Endometrial microvascular endothelial cells (primary cell): ENCODE measurements around the gene FMN2. TPM values are rescaled to one million over a fixed set of nuclear protein-coding genes. Genes with fewer than 3 reads are reported as not detected.

Experiments
- in situ Hi-C: cut with HindIII; loops from 2 replicates; pipeline ENCODE4 v1.10.0; 2017; ENCODE audit warnings: low sequenced_read_pairs, low pct_unique_long_range_greater_than_20kb; ENCODE audit errors: inconsistent ontology term
- total RNA-seq: library from RNA; depleted of rRNA; stranded (reverse); fragments of >200 nt; gene quantifications from one replicate; pipeline ENCODE4 v1.2.3, GENCODE V29; 2015; ENCODE audit errors: inconsistent ontology term

The FMN2 gene
- total RNA-seq, 1 donor from 2014 or later = 0.93 TPM

DNA sequence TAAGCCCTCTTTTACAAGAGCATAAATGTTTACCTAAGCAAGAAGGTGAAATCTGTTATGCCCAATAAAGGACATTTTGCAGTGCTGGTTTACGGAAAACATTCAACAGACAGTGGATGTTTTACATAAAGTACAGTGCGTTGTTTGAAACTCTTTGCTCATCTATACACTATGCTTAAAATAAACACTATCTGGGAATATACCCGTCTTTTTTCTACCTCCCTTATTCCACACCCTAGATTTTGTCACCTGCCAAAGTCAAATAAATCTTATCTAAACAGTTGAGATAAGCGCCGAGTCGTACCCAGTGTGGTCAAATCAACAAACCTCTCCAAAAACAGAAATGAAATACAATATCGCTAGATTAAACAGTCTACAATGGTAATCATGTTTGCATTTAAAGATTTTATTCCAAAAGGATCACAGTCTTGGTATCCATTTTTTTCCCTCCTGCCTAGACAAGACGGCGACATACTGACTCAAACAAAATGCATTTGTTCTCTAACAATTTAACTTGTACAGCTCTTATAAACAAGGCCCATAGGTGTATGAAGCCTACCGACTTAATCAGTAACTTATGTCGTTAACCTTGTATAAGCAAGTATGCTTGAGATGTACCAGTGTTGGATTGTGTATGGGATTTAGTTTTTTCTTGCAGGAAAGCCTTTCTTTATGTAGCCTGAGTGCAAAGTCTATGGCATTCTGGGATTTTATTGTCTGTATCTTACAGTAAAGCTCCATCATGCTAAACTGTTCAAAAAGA, 189.1 kb downstream of the FMN2 start:
- in situ Hi-C loops = no loop called here

- in situ Hi-C loops = no loop called here
These were observed 190.6 kb downstream of the FMN2 start for GRCh38 chr1:240282061-240282830.

GRCh38 chr1:240284656-240285414, 193.2 kb downstream of the FMN2 start:
- in situ Hi-C loops = no loop called here

GRCh38 chr1:240285540-240285939, 193.9 kb downstream of the FMN2 start:
- in situ Hi-C loops = no loop called here

GRCh38 chr1:240287722-240288121, 196.0 kb downstream of the FMN2 start:
- in situ Hi-C loops = no loop called here

GRCh38 chr1:240293706-240294105, 202.0 kb downstream of the FMN2 start:
- in situ Hi-C loops = no loop called here

- in situ Hi-C loops = no loop called here
These were observed 202.9 kb downstream of the FMN2 start for GRCh38 chr1:240294566-240294965.

DNA sequence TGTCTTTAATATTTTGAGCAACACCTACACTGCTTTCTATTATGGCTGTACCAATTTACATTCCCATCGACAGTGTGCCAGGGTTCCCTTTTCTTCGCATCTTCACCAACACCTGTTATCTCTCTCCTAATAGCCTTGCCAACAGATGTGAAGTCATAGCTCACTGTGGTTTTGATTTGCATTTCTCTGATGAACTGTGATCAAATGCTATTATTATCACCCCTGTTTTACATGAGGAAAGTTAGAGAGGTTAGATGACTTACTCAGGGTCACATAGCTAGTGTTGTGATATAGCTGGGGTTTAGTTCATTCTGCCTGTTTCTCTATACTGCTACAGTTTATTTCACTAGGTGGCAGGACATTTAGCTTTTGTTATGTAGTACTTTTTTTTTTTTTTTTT, 204.1 kb downstream of the FMN2 start:
- in situ Hi-C loops = no loop called here

DNA sequence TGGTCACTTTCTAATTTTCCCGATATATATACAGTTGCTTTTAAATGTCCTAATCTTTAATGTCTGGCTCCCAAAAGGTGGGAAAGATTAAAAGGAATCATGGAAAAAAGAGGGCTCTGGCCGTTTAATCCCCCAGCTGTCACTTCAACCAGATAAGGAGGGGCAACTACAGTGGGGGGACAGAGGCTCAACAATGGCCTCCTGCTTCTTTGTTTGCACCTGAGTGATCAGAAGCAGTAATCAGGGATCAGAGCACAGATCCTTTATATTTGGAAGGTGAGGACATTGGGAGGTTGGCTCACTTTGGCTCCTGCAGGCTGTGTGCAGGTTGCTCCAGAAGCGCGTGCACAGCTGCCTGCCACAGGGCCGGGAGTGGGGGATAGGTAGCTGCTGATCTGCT, 212.8 kb downstream of the FMN2 start:
- in situ Hi-C loops = no loop called here

DNA sequence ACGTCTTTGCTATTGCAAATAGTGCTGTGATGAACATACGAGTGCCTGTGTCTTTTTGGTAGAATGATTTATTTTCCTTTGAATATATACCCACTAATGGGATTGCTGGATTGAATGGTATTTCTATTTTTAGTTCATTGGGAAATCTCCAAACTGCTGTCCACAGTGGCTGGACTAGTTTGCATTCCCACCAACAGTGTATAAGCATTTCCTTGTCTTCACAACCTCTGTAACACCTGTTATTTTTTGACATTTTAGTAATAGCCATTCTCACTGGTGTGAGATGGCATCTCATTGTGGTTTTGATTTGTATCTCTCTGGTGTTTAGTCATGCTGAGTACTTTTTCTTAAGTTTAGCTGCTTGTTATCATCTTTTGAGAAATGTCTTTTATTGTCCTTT, 215.0 kb downstream of the FMN2 start:
- in situ Hi-C loops = no loop called here

- in situ Hi-C loops = no loop called here
These were observed 216.4 kb downstream of the FMN2 start for GRCh38 chr1:240308096-240308495.

- in situ Hi-C loops = no loop called here
These were observed 218.1 kb downstream of the FMN2 start for GRCh38 chr1:240309769-240310168.

DNA sequence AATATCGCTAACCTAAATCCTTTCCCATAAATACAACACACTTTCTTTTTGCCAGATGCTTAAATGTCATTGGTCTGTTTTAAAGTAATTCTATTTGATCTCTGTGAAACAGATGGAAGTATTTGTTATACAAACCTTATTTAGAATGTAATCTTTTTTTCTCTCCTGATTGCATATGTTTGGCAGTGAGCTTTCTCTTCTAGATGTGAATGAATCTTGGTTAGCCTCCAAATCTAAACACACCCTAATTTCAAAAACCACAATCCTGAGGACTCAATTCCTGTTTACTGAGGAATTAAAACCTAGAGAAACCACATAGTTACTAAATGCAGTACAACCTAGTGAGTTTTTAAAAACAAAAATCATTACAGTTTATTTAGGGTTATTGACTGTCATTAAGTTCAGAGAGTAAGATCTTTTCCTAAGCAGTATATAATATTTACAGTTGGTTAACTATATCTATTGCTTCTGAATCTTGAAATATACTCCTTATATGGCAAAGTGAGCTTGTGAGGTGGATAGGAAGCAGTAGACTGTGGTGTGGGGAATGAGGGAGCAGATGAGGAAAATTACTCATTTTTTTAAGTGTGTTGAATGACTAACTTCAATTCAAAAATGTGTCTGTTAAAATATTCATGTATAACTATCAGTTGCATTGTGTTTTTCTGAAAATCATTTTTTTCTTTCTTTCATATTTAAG, 218.7 kb downstream of the FMN2 start:
- in situ Hi-C loops = no loop called here

- in situ Hi-C loops = no loop called here
These were observed 221.2 kb downstream of the FMN2 start for GRCh38 chr1:240312872-240313271.

- in situ Hi-C loops = no loop called here
These were observed 223.4 kb downstream of the FMN2 start for GRCh38 chr1:240314845-240315801.

DNA sequence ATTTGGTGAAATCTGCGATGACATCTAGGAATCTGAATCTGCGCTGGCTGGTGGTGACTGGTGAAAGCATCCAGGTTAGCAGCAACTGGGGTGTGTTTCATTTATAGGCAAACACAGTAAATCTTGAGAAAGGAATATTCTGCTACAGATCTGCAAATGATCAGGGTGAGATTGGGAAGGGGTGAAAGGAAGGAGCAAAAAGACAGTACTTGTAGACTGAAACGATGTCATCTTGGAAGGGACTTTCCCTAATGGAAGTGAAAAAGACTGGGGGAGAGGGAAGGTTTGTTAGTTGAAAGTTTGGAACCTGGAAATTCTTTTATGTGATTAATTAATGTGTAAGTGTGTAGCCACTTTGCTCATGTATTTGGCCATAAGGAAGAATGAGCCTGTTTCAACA, 228.3 kb downstream of the FMN2 start:
- in situ Hi-C loops = no loop called here

- in situ Hi-C loops = no loop called here
These were observed 229.0 kb downstream of the FMN2 start for GRCh38 chr1:240320659-240321058.

DNA sequence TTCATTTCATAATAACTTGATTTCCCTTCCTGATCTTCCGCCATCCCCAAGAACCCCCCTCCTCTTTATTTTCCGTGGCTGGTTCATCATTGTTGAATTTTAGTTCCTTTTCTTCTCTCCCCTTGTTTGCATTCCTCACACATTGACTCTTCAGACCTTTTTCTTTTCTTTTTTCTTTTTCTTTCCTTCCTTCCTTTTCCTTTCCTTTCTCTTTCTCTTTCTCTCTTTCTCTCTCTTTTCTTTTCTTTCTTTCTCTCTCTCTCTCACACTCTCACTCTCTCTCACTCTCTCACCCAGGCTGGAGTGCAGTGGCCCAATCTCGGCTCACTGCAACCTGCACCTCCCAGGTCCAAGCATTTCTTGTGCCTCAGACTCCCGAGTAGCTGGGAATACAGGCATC, 231.3 kb downstream of the FMN2 start:
- in situ Hi-C loops = no loop called here
